Tibial artery (tissue), 4 donors: ENCODE measurements around the gene PAOX.
"Not testable (repeated sequence)": the region's sequence is repeated elsewhere in the genome, so short reads cannot be mapped to it uniquely, and the experiment has no call there.

Experiments
- DNase-seq, 2 donors: peaks; one replicate each; pipeline ENCODE4 v3.0.0-alpha.2; 2019
- H3K27ac ChIP-seq, 2 donors: fragments of 200-600 bp; sonication (generic) in 1 of 2; 1 replicate in 1 of 2; 2 replicates in 1 of 2; pipeline ENCODE4 v1.5.1; 2018 to 2019; ENCODE audit warnings: mild to moderate bottlenecking in 1 of 2
- H3K27me3 ChIP-seq, 2 donors: fragments of 200-600 bp; sonication (generic) in 1 of 2; one replicate each; pipeline versions ENCODE4 v1.5.1 to v1.6.0; 2016 to 2019
- H3K36me3 ChIP-seq, 3 donors: fragments of 200-600 bp; sonication (generic) in 2 of 3; one replicate each; pipeline ENCODE4 v1.5.1; 2016 to 2019; ENCODE audit warnings: mild to moderate bottlenecking in 2 of 3
- H3K4me1 ChIP-seq, 4 donors: fragments of 200-600 bp; sonication (generic) in 2 of 4; 1 replicate in 3 of 4; 2 replicates in 1 of 4; pipeline ENCODE4 v1.5.1; 2016 to 2019
- H3K4me3 ChIP-seq, 2 donors: fragments of 200-600 bp; sonication (generic) in 1 of 2; 1 replicate in 1 of 2; 2 replicates in 1 of 2; pipeline ENCODE4 v1.5.1; 2018 to 2019; ENCODE audit warnings: mild to moderate bottlenecking in 2 of 2
- H3K9me3 ChIP-seq, 3 donors: fragments of 200-600 bp; sonication (generic) in 1 of 3; one replicate each; pipeline ENCODE4 v1.5.1; 2016 to 2019
- CTCF ChIP-seq, 2 experiments: fragments of 200-600 bp in 1 of 2; fragments of 450-650 bp in 1 of 2; IDR thresholded peaks; one replicate each; pipeline ENCODE4 v1.5.1; 2017 to 2019; ENCODE audit warnings: antibody characterized with exemption in 2 of 2, mild to moderate bottlenecking in 1 of 2, moderate library complexity in 1 of 2
- intact Hi-C: fragments of 100-400 bp; cut with DNase I; formaldehyde crosslinking; loops from one replicate; pipeline ENCODE4 v1.15.0; 2023; ENCODE audit warnings: low total_unique reads

Gene PAOX

GRCh38 chr10:133381036-133381435 is 2.0 kb downstream of the PAOX start:
- H3K27ac ChIP-seq, result no peak overlapping the region
- no peak for TF ChIP-seq CTCF (IDR thresholded peaks at IDR 0.05)
- peaks cover 4 to 28% (median 14%) of the 10 kb centered on the region in 3 donors for H3K36me3 ChIP-seq
- peaks cover 0 to 22% (median 18%) of the 10 kb centered on the region in 4 donors for H3K4me1 ChIP-seq
- intact Hi-C loops, result loop anchor here (5.0 kb wide), 1 partner anchor 74 kb away; the partner anchor contains the start of genes TUBGCP2 and ZNF511
- no peak for DNase-seq
- no peaks in the 10 kb centered on the region for H3K27me3 ChIP-seq
- H3K4me3 ChIP-seq, result no peak overlapping the region
- no peaks in the 10 kb centered on the region for H3K9me3 ChIP-seq

DNA sequence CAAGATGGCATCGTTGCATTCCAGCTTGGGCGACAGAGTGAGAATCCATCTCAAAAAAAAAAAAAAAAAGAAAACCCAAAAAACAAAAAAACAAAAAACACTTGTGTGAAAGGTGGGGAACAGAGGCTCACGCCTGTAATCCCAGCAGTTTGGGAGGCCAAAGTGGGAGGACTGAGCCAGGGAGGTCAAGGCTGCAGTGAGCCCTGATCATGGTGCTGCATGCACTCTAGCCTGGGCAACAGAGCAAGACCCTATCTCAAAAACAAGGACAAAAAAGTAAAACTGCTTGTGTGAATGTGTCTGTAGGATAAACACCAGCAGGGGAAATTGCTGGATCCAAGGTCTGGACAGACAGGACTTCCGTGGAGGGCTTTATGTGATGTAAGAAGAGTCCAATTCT is 4.5 kb downstream of the PAOX start:
- intact Hi-C loops, result loop anchor here (5.0 kb wide), 1 partner anchor 76 kb away; the partner anchor contains the start of genes TUBGCP2 and ZNF511
- H3K27ac ChIP-seq, result no peak overlapping the region
- no peak overlapping the region for H3K4me3 ChIP-seq
- peaks cover 4 to 32% (median 14%) of the 10 kb centered on the region in 3 donors for H3K36me3 ChIP-seq
- no peaks in the 10 kb centered on the region for H3K27me3 ChIP-seq
- peaks cover 0 to 12% (median 9%) of the 10 kb centered on the region in 4 donors for H3K4me1 ChIP-seq
- H3K9me3 ChIP-seq, result no peaks in the 10 kb centered on the region
- no peak for TF ChIP-seq CTCF (IDR thresholded peaks at IDR 0.05)
- DNase-seq, result no peak

DNA sequence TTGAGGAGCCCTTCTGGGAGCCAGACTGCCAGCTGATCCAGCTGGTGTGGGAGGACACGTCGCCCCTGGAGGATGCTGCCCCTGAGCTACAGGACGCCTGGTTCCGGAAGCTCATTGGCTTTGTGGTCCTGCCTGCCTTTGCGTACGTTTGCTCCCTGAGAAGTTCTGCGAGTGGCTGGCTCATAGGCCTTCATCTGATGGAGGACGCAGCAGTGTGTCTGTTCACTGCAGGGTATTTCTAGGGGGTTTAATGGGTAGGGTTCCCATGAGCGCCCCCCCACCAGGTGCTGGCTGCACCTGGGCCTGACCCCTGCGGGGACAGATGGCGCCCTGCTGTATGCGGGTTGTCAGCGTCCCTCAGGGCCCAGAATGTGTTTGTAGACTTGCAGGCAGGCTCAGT is 5.0 kb downstream of the PAOX start:
- intact Hi-C loops, result loop anchor here (5.0 kb wide), 1 partner anchor 77 kb away; the partner anchor contains the start of genes TUBGCP2 and ZNF511
- H3K36me3 ChIP-seq, result peaks cover 4 to 37% (median 14%) of the 10 kb centered on the region in 3 donors
- TF ChIP-seq CTCF (IDR thresholded peaks at IDR 0.05), result no peak
- H3K27ac ChIP-seq, result no peak overlapping the region
- no peaks in the 10 kb centered on the region for H3K27me3 ChIP-seq
- H3K9me3 ChIP-seq, result no peaks in the 10 kb centered on the region
- H3K4me1 ChIP-seq, result peaks cover 0 to 12% (median 9%) of the 10 kb centered on the region in 4 donors
- H3K4me3 ChIP-seq, result no peak overlapping the region
- no peak for DNase-seq

DNA sequence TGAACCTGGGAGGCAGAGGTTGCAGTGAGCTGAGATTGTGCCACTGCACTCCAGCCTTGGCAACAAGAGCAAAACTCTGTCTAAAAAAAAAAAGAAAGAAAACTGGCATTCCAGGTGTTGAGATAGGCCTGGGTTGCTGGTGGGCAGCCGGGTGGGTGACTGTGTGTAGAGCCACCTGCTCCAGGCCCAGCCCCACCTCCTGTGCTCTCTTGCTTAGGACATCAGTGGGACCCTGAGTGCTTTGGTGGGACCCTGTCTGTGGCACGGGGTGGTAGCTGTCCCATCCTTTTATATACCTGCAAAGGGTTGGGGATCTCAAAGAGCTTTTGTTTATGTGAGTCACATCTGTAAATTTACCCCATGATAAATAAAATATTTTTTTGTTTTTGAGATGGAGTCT is 6.2 kb downstream of the PAOX start:
- intact Hi-C loops, result no loop called here
- H3K4me3 ChIP-seq, result no peak overlapping the region
- H3K27me3 ChIP-seq, result no peaks in the 10 kb centered on the region
- no peaks in the 10 kb centered on the region for H3K9me3 ChIP-seq
- H3K4me1 ChIP-seq, result peaks cover 0 to 3% (median 1%) of the 10 kb centered on the region in 4 donors
- TF ChIP-seq CTCF (IDR thresholded peaks at IDR 0.05), result no peak
- peaks cover 4 to 49% (median 20%) of the 10 kb centered on the region in 3 donors for H3K36me3 ChIP-seq
- H3K27ac ChIP-seq, result no peak overlapping the region
- DNase-seq, result no peak

DNA sequence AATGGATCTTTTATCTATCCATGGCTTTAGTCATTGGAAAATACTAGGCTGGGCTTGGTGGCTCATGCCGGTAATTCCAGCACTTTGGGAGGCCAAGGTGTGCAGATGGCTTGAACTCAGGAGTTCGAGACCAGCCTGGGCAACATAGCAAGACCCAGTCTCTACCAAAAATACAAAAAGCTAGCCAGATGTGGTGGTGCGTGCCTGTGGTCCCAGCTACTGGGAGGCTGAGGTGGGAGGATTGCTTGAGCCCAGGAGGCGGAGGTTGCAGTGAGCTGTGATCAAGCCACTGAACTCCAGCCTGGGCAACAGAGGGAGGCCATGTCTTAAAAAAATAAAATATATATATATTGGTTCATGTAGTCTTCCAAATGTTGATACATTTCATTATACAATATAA is 7.9 kb downstream of the PAOX start:
- H3K4me1 ChIP-seq, H3K27me3 ChIP-seq: not testable (repeated sequence)
- DNase-seq, result peak in 1 of 2 donors; percentile 3

GRCh38 chr10:133388236-133388972 is 9.3 kb downstream of the PAOX start:
- peak in 1 of 2 donors; percentile 60 for DNase-seq
- Histone ChIP-seq H3K4me3 (no peak overlapping the region), H3K4me1 (peaks cover 0 to 3% (median 1%) of the 10 kb centered on the region in 4 donors), H3K9me3 (no peaks in the 10 kb centered on the region), H3K36me3 (peaks cover 4 to 55% (median 21%) of the 10 kb centered on the region in 3 donors), H3K27ac (no peak overlapping the region), H3K27me3 (no peaks in the 10 kb centered on the region)
- intact Hi-C loops, result no loop called here
- no peak for TF ChIP-seq CTCF (IDR thresholded peaks at IDR 0.05)

More for the DNA sequence above, 7.9 kb downstream of the PAOX start:
- H3K9me3 ChIP-seq, intact Hi-C loops, H3K4me3 ChIP-seq, H3K27ac ChIP-seq: not testable (repeated sequence)
- peaks cover 4 to 62% (median 24%) of the 10 kb centered on the region in 3 donors for H3K36me3 ChIP-seq
